Chondrocyte (in vitro differentiated cells): Measurements from ENCODE around the gene SDHAF2. TPM values are rescaled to one million over a fixed set of nuclear protein-coding genes. Genes with fewer than 3 reads are reported as not detected.
"Not testable (repeated sequence)": the region's sequence is repeated elsewhere in the genome, so short reads cannot be mapped to it uniquely, and the experiment has no call there.

ENCODE experiments used
- DNase-seq: peaks from one replicate; pipeline ENCODE4 v3.0.0; 2021; ENCODE audit warnings: mixed read lengths, low spot score
- H3K27ac Mint-ChIP-seq: one replicate; pipeline ENCODE4 v1.8.0; 2021; ENCODE audit warnings: mild to moderate bottlenecking, moderate library complexity, mixed read lengths; ENCODE audit not compliant: unreplicated experiment
- H3K27me3 Mint-ChIP-seq: 2 replicates; pipeline ENCODE4 v1.8.0; 2021; ENCODE audit warnings: low read depth, mixed read lengths
- H3K36me3 Mint-ChIP-seq: 2 replicates; pipeline ENCODE4 v1.8.0; 2021; ENCODE audit warnings: low read depth, mixed read lengths
- H3K4me1 Mint-ChIP-seq: 2 replicates; pipeline ENCODE4 v1.8.0; 2021; ENCODE audit warnings: low read depth, mild to moderate bottlenecking, mixed read lengths
- H3K4me3 Mint-ChIP-seq: one replicate; pipeline ENCODE4 v1.8.0; 2021; ENCODE audit warnings: mild to moderate bottlenecking, moderate library complexity, mixed read lengths; ENCODE audit not compliant: unreplicated experiment
- H3K9me3 Mint-ChIP-seq: 2 replicates; pipeline ENCODE4 v1.8.0; 2021; ENCODE audit warnings: low read depth, mixed read lengths
- CTCF ChIP-seq: fragments of 200-600 bp; sonication (generic); IDR thresholded peaks from 2 replicates; pipeline ENCODE4 v1.5.0; 2021; ENCODE audit warnings: antibody characterized with exemption, mild to moderate bottlenecking, moderate library complexity
- long read RNA-seq: library from polyadenylated mRNA; stranded (forward); transcript quantifications from one replicate; pipeline ENCODE4 v2.0.0, GENCODE V29; 2021
- total RNA-seq: library from RNA; stranded (reverse); gene quantifications from 3 replicates; pipeline ENCODE4 v1.2.1, GENCODE V29; 2021

Gene SDHAF2
- total RNA-seq: 33.8 to 34.8 TPM (median 34.5 TPM) in 3 replicates
- long read RNA-seq, transcript SDHAF2-206 (2 exons, 835 nt): minor isoform, 10 of 50 reads
- long read RNA-seq, transcript SDHAF2-201 (4 exons, 2,033 nt): major isoform, 31 of 50 reads
- long read RNA-seq, partial matches to known transcripts: 5 of 50 reads
- long read RNA-seq, other reads (novel, unspliced or antisense): 2 of 50 reads

GRCh38 chr11:61429691-61430582 is at the start of gene SDHAF2, which contains the start of gene CPSF7:
Gene SDHAF2, plus strand, starts transcription at chr11:61430124. Its CDS starts 23 bp downstream, at chr11:61430147.
Gene CPSF7, minus strand, starts transcription at chr11:61429975. Its CDS starts 740 bp downstream, at chr11:61429235.
- Mint-ChIP-seq H3K9me3 (no peaks in the 10 kb centered on the region), H3K36me3 (peaks cover 21% of the 10 kb centered on the region), H3K27ac (peak within 1 kb of the TSS; percentile 99), H3K27me3 (no peaks in the 10 kb centered on the region), H3K4me3 (peak within 1 kb of the TSS; percentile 95), H3K4me1 (peaks cover 45% of the 10 kb centered on the region)
- TF ChIP-seq CTCF: peak; percentile 47
- DNase-seq: peak; percentile 99

- H3K27me3 Mint-ChIP-seq: no peaks in the 10 kb centered on the region
- DNase-seq: no peak
- no peak for TF ChIP-seq CTCF
- H3K9me3 Mint-ChIP-seq: no peaks in the 10 kb centered on the region
- H3K27ac Mint-ChIP-seq: no peak overlapping the region
- no peak overlapping the region for H3K4me3 Mint-ChIP-seq
- H3K4me1 Mint-ChIP-seq: peaks cover 37% of the 10 kb centered on the region
- no peaks in the 10 kb centered on the region for H3K36me3 Mint-ChIP-seq
These were observed 49.0 kb upstream of the SDHAF2 start for GRCh38 chr11:61380884-61381283.

GRCh38 chr11:61383859-61384258 is 46.1 kb upstream of the SDHAF2 start:
- H3K4me1 Mint-ChIP-seq: peaks cover 21% of the 10 kb centered on the region
- not testable (repeated sequence) for H3K9me3 Mint-ChIP-seq, H3K27me3 Mint-ChIP-seq, H3K4me3 Mint-ChIP-seq, H3K27ac Mint-ChIP-seq, DNase-seq, H3K36me3 Mint-ChIP-seq

GRCh38 chr11:61384271-61385242 is 45.4 kb upstream of the SDHAF2 start:
- DNase-seq: no peak
- Mint-ChIP-seq H3K9me3 (peaks cover 1% of the 10 kb centered on the region), H3K36me3 (no peaks in the 10 kb centered on the region), H3K4me1 (peaks cover 14% of the 10 kb centered on the region), H3K27me3 (no peaks in the 10 kb centered on the region), H3K4me3 (no peak overlapping the region), H3K27ac (no peak overlapping the region)
- no peak for TF ChIP-seq CTCF

- Mint-ChIP-seq H3K36me3 (peaks cover 3% of the 10 kb centered on the region), H3K27me3 (no peaks in the 10 kb centered on the region), H3K4me3 (no peak overlapping the region), H3K9me3 (peaks cover 9% of the 10 kb centered on the region), H3K27ac (no peak overlapping the region), H3K4me1 (peaks cover 25% of the 10 kb centered on the region)
- no peak for DNase-seq
- TF ChIP-seq CTCF: no peak
These were observed 39.8 kb upstream of the SDHAF2 start for GRCh38 chr11:61390161-61390560.
